T-helper 2 cell treated with Interferon-gamma antibody and Interleukin-4, amounts not matched to agents 100 ng/mL and 5 ng/mL, for 36 hours (primary cell): ENCODE results near the gene CREBBP. TPM values are rescaled to one million over a fixed set of nuclear protein-coding genes. Genes with fewer than 3 reads are reported as not detected.
"Not testable (repeated sequence)": the region's sequence is repeated elsewhere in the genome, so short reads cannot be mapped to it uniquely, and the experiment has no call there.

Experiments
- intact Hi-C: fragments of 100-400 bp; cut with micrococcal nuclease; formaldehyde crosslinking; loops from one replicate; pipeline ENCODE4 v1.15.1; 2023
- total RNA-seq: library from RNA; stranded (reverse); gene quantifications from 2 replicates; pipeline ENCODE4 v1.2.3, GENCODE V29; 2022

The CREBBP gene
- total RNA-seq, 1 donor from 2014 or later = 70.1 TPM

DNA sequence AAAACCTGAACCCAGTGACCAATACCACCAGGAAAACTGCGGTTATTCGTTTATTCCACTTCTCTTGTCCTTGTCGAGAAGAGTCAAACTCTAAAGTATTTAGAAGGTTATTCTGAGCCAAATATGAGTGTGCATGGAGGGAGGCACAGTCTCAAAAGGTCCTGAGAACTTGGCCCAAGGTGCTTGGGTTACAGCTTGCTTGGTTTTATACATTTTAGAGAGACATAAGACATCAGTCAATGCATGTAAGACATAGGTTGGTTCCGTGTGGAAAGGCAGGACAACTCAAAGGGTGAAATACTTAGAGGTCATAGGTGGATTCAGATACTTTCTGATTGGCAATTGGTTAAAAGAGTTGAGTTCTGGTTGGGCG lies 162.5 kb downstream of the CREBBP start:
- intact Hi-C loops = no loop called here

DNA sequence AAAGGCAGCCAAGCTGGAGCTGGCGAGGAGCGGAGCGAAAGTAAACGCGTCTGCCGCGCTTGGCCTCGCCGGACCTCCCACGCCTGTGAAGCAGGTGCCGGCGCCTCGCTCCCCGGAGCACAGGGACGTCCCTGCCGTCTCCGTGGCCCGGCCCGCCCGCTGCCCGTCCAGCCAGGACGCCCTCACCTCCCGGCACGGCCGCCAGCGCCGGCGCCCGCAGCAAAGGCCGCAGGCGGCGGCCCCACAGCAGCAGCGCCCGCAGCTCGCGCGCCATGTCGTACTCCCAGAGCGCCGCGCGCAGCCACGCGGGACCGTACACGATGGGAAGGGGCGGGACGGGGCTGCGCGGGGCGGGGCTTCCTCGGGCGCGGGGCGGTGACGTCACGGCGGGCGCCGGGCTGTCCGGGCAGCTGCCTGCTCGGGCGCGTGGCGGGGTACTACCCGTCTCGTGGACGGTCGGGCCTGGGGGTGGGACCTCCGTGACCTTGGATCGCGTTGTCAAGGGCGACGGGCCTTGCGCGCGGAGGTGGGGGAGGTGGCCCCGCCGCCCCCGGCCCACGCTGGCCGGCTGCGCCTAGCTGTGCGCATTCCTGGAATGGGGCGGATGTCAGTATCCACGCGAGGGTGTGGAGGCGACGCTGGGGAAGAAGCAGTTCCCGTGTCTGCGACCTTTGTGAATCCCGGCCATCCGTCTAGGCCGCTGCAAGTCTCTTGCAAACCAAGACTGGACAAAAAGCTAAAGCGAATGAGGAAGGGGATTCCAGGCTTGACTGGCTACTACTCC lies 163.1 kb downstream of the CREBBP start, which contains the start of gene TRAP1:
TSS of gene TRAP1 (minus strand) at position 290 of the 784 bp plus-strand sequence. CDS start at position 274, 16 bp downstream.
- intact Hi-C loops = loop anchor here (1.0 to 2.0 kb wide), 2 partner anchors 163 to 217 kb away; partner anchors contain the start of gene CREBBP

DNA sequence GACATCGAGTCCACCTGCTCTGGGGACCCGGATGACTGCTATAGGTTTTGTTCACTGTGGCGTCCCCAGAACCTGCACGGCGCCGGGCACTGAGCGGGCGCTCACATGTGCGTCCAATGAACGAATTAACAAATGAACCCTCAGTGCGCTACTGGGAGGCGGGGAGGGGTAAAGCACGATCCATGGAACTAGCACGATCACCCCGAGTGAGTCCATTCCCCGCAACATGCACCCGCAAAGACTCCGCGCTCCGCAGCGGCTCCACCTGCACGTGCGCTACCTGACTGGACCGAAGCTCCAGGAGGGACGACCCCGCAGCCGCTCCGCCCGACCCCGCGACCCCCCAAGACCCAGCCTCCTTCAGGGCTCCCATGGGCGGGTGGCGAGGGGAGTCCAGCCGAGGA lies 163.7 kb downstream of the CREBBP start:
- intact Hi-C loops = loop anchor here (1.0 to 2.0 kb wide), 2 partner anchors 164 to 217 kb away; partner anchors contain the start of gene CREBBP

DNA sequence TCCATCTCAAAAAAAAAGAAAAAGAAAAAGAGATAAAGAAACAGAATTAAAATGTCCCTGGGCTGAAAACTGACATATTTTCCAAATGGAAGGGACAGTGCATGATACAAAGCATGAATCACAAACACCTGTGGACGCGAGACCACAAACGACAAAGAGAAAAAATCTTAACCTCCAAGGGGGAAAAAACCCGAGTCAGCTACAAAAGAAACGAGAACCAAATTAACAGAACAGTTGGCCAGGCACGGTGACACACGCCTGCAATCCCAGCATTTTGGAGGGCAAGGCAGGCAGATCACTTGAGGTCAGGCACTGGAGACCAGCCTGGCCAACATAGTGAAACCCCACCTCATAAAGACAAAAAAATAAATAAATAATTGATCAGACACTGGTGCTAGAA lies 165.1 kb downstream of the CREBBP start:
- intact Hi-C loops = no loop called here

DNA sequence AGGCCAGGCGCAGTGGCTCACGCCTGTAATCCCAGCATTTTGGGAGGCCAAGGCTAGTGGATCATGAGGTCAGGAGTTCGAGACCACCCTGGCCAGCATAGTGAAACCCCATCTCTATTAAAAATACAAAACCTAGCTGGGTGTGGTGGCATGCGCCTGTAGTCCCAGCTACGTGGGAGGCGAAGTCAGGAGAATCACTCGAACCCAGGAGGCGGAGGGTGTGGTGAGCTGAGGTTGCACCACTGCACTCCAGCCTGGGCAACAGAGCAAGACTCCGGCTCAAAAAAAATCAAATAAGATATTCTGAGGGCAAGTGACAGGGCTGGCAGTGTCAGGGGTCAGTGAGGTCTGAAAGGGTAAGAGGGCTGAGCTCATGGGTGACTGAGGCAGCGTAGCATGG lies 166.1 kb downstream of the CREBBP start:
- intact Hi-C loops = not testable (repeated sequence)

DNA sequence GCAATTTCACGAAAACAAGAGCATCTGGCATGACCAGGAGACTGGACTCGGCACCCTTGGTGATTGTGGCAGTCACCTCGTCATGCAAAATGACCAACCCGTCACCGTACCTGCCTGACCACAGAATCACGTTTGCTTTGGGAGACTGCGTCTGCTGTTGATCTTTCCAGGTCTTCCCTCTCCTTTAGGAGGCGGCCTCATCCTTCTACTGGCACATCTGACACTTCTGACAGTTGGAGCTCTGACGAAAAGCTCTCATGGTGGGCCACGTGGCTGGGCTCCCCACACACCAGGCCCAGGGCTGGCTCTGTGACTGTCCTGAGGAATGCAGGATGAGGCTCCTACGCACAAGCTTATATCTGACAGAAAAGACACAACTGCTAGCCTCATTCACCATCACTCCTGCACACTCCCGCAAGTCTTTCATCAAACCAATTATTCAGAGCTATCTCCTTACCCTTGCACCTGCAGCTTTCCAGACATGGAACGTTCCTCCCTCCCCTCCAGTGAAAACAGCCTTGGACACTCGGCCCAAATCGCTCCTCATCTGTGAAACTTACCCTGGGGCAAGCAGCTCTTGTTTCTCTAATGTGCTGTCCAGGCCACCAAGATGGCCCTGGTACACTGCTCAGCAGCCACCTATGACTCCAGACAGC lies 166.8 kb downstream of the CREBBP start:
- intact Hi-C loops = no loop called here

DNA sequence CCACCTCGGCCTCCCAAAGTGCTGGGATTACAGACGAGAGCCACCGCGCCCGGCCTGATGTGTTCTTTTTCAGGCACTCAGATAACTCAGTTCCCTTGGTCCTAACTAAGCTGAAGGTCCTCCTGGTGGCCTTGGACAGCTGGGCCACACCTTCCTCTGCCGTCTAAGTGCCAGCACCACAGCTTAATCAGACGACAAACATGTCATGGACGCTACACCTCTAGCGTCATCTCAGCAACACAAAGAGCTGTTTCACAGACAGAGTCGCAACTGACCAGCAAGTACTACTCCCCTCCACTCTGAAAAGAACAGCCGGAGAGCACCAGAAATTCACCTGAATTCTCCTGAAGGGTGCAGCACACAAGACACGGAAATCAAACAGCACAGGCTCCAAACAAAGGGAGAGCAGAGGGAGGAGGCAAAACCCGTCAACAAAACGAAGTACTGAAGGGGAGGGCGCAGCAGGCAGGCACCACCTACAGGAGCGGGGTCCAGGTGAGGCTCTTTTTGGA lies 167.6 kb downstream of the CREBBP start:
- intact Hi-C loops = no loop called here

DNA sequence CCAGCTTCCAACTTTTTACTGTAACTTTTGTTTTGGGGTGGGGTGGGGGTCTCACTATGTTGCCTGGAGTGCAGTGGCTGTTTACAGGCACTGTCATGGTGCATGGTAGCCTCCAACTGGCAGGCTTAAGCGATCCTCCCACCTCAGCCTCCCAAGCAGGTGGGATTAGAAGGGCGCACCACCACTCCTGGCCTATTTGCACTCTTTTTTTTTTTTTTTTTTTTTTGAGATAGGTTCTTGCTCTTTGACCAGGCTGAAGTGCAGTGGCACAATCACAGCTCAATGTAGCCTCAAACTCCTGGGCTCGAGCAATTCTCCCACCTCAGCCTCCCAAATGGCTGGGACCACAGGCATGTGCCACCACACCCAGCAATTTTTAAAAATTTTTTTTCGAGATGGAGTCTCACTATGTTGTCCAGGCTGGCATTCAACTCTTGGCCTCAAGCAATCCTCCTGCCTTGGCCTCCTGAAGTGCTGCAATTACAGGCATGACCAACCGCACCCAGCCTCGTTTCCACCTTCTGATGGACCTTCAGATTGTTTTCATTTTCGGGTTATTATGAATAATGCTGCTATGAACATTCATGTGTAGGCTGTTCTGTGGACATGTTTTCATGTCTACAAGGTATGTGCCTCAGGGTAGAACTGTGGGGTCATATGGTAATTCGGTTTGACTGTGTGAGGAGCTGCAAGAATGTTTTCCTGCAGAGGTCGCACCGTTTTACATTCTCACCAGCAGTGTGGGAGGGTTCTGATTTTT lies 174.1 kb downstream of the CREBBP start:
- intact Hi-C loops = no loop called here

DNA sequence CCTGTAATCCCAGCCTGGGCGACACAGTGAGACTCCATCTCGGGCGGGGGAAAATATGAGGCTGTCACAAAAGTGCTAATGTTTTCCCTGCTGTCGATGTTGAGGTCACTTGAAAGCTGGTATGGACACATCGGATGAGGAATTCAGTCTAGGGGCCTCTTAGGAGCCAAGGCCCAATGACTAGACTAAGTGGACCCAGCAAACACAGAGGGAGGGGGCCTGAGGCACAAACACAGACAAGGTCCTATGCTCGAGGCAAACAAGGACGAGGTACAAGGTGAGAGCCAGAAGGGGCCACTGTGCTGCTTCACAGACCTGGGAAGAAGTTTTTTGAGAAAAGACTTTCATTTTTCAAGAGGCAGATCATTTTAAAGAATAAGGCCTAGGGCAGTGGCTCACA lies 178.4 kb downstream of the CREBBP start:
- intact Hi-C loops = no loop called here

DNA sequence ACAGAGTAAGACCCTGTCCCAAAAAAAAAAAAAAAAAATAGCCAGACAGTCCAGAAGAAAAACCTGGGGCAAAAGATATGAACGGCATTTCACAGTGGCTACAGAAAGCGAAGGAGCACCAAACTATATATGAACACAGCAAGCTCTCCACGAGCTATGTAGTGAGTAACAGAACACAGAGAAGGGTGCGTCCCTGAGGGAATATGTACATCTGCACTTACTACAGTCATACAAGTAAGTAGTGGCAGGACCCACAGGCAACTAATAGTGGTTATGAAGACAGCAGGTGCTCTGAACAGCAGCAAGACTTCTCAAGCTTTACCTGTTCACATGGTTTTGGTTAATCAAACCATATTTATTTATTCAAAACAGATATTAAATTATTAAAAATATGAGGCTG lies 179.0 kb downstream of the CREBBP start:
- intact Hi-C loops = no loop called here

DNA sequence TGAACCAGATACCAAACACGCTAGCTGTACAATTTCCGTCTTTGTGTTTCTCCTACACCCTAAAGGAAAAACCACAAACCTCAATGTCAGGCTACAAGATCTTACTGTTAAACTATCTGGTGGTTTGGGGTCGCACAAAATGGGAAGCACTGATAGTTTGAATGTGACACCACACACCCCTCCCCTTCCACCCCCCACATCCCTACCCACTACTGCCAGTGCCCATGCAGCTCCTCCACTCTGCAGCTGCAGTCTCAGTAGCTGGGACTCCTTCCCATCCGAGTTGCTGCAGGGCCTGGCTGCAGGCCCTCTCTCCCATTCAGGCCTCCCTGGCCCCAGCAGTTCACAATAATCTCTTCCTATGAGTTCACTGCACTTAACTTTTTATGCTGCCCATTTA lies 181.6 kb downstream of the CREBBP start:
- intact Hi-C loops = no loop called here

DNA sequence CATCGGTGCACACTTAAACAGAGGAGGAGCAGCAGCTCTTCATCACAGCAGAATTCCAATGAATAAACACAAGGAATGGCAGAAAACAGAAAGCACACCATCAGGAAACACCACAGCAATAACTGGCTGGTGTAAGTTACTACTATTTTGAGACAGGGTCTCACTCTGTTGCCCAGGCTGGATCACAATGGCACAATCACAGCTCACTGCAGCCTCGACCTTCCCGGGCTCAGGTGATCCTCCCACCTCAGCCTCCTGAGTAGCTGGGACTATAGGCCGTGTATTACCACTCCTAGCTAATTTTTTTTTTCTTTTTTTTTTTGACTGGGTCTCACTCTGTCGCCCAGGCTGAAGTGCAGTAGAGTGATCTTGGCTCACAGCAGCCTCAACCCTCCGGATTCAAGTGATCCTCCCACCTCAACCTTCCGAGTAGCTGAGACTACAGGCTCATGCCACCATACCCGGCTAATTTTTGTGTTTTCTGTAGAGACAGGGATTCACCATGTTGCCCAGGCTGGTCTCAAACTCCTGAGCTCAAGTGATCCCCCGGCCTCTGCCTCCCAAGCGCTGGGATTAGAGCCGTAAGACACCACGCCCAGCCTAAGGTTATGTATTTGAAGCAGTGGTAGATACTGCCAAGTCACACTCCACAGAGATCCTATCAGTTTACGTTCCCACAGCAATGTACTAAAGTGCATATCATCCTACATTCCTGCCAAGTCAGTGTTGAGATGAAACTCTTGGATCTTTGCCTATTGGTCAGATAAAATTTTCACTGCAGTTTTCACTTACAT lies 183.9 kb downstream of the CREBBP start:
- intact Hi-C loops = no loop called here

DNA sequence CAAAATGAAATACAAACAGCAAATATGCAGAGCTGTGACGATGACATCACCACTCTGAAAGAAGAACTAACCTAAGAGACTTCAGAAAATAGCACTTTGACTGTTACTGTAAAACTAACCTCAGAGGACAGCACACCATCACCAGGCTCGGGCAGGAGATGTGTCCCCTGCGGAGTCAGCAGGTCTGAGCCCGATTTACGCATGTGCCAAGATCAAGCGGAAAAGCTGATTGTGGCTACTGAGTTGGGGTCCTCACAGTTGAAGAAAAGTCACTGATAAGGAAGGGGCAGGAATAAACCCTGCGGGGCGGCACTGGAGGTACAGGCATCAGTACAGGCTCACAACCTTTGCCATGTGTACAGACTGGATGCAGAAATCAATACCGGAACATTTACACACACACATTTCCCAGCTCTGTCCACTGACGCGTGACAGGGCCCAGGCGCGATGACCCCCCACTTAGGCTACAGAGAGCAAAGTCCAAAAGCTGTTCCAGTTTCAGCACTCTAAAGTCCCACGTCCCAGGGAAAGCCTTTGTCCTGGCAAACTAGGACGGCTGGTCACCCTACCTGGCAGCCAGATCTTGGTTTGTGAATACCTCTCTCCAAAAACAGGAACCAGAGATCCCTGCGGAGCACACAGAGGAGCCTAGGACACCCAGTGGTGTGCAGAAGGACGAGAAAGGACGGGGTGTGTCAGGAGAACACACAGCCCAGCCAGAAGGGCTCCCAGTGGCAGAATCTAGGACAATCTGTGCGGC lies 184.7 kb downstream of the CREBBP start:
- intact Hi-C loops = no loop called here

DNA sequence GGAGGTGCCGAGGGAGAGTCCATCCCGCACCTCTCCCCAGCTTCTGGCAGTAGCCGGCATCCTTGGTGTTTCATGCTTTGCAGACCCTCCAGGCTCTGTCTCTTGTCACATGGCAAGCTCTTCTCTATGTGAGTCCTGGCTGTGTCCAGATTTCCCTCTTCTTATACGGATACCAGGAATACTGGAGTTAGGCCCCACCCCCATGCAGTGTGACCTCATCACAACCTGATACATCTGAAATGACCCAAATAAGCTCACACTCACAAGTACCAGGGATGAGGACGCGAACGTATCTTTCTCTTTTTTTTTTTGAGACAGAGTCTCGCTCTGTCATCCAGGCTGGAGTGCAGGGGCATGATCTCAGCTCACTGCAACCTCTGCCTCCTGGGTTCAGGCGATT lies 186.5 kb downstream of the CREBBP start:
- intact Hi-C loops = no loop called here

DNA sequence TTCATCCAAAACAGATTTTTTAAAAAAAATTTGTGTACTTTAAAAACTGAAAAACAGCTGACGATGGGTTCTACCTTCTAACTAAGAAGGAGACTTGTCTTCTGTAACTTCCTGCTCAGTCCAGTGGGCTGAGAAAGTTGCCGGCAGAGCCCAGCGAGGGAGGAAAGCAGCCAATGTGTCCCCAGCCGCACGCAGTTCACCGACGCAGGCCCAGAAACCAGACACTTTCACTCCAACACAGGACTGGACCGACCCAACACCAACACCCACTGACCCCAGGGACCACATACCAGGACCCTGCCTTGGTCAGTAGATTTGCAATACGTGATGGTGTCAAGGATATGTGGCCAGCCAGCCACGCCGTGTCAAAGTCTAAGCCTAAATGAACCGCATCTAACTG lies 188.8 kb downstream of the CREBBP start:
- intact Hi-C loops = loop anchor here (2.0 kb wide), 1 partner anchor 189 kb away; the partner anchor contains the start of gene CREBBP

DNA sequence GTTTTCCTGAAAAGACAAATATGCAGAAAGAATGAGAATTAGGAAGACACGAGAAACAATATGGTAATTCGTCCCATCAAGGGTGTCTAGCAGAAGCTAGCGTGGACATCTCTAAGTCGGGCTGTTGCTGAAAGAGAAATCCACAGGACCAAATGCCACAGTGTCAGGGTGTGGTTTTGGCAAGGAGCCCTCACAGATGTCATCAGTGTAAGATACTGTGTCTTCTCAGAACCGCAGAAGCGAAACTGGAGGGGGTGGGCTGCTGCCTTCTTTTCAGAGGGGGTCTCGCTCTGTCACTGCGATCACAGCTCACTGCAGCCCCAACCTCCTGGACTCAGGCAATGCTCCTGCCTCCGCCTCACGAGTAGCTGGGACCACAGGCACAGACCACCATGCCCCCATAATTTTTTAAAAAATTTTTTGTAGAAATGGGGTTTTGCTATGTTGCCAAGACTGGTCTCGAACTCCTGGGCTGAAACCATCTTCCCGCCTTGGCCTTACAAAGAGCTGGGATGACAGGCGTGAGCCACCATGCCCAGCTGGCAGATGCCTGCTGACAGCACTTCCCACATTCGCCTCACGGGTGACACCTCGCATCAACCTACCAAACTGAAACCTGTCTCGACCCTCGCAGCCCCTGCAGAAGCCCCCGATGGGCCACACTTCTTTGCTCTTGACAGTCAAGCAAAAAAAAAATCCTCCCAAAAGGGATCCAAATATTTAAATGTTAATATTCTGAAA lies 189.4 kb downstream of the CREBBP start:
- intact Hi-C loops = loop anchor here (2.0 kb wide), 1 partner anchor 190 kb away; the partner anchor contains the start of gene CREBBP

DNA sequence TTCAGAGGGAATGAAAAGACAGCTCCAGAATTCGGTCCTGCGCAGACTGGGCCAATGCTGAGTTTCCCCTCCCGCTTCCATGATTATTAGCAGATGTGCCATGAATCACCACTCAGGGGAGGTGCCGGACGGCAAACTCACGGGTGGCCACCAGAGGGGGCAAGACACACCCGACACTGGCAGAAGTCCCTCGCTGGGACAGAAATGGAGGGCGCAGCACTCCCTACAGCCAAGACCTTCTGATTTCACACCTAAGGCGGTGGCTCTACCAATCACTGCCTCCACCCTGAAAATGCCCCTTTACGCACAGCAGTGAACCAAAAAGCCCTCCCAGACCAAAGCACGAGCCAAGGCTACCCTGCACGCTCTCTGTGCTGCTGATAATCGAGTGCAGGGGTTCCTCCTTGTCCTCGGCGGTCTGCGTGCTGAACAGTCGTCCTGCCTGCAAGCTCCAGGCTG lies 190.0 kb downstream of the CREBBP start:
- intact Hi-C loops = loop anchor here (2.0 kb wide), 1 partner anchor 190 kb away; the partner anchor contains the start of gene CREBBP

DNA sequence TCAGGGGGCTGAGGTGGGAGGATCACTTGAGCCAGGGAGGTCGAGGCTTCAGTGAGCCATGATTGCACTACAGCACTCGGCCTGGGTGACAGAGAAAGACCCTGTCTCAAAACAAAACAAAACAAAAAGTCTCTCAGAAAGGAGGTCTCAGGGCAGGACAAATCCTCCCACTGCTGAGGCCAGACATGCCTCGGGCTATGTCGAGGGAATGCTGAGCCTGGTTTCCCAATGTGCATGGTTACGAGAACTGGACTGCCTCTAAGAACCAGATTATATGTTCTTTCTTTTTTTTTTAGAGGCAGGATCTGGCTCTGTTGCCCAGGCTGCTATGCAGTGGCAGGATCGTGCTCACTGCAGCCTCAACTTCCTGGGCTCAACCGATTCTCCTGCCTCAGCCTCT lies 190.8 kb downstream of the CREBBP start:
- intact Hi-C loops = loop anchor here (2.0 kb wide), 1 partner anchor 191 kb away; the partner anchor contains the start of gene CREBBP

DNA sequence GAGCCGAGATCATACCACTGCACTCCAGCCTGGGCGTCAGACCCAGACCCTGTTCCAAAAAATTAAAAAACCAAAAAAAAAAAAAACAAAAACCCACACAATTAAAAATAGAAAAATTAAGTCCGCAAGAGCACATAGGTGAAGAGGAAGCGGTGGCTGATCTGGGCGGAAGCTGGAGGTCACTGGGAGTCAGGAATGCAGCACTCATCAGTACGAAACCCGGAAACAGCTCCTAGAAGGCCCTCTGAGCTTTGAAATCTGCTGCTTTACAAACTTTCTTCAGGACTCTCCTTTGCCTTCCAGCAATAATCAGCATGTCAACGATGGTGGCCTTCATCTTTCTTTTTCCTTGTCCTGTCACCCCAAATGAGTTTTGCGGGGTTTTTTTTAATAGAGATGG lies 192.7 kb downstream of the CREBBP start:
- intact Hi-C loops = no loop called here
